Caco-2 (cell line): ENCODE results near the gene ABCF2. TPM values are rescaled to one million over a fixed set of nuclear protein-coding genes. Genes with fewer than 3 reads are reported as not detected.

ENCODE experiments used
- BruUV-seq: library from RNA; stranded (reverse); fragments of 400-500 nt; replicated peaks from 2 replicates; lab custom pipeline; 2021; lab: Mats Ljungman, UMichigan
- CTCF ChIA-PET: fragments of 300-600 bp; sonication (Branson Sonifier 250); formaldehyde crosslinking; loops from one replicate; lab custom pipeline; 2022; ENCODE audit warnings: antibody characterized with exemption; lab: Charles Lee
- POLR2A ChIA-PET: fragments of 300-600 bp; sonication (Branson Sonifier 250); formaldehyde crosslinking; loops from one replicate; lab custom pipeline; 2022; ENCODE audit warnings: antibody characterized with exemption; lab: Charles Lee
- DNase-seq, 2 experiments: peaks; one replicate each; pipeline versions ENCODE4 v3.0.0 to v3.0.0-alpha.2; 2020 to 2022
- H3K27me3 ChIP-seq: replicated peaks from 2 replicates; pipeline ENCODE4 v1.6.0; 2011; ENCODE audit warnings: low read length; ENCODE audit not compliant: control insufficient read depth, insufficient read depth
- H3K36me3 ChIP-seq: 2 replicates; pipeline ENCODE4 v1.5.1; 2011; ENCODE audit warnings: low read length; ENCODE audit not compliant: control insufficient read depth, insufficient read depth
- H3K4me1 ChIP-seq: fragments of 250-450 bp; sonication (Bioruptor Pico); 2 replicates; pipeline ENCODE4 v1.5.1; 2020; ENCODE audit warnings: mild to moderate bottlenecking
- H3K4me3 ChIP-seq: 2 replicates; pipeline ENCODE4 v1.5.1; 2011; ENCODE audit warnings: low read depth, mild to moderate bottlenecking, control low read depth, low read length
- H3K9me3 ChIP-seq: fragments of 250-450 bp; sonication (Bioruptor Pico); 2 replicates; pipeline ENCODE4 v1.5.1; 2020; ENCODE audit warnings: mild to moderate bottlenecking, moderate library complexity
- H3K27ac Mint-ChIP-seq: one replicate; pipeline ENCODE4 v1.8.0; 2022; ENCODE audit warnings: mixed read lengths; ENCODE audit not compliant: unreplicated experiment
- H3K27me3 Mint-ChIP-seq: one replicate; pipeline ENCODE4 v1.8.0; 2022; ENCODE audit warnings: mixed read lengths; ENCODE audit not compliant: insufficient read depth, unreplicated experiment
- H3K36me3 Mint-ChIP-seq: one replicate; pipeline ENCODE4 v1.8.0; 2022; ENCODE audit warnings: mild to moderate bottlenecking, mixed read lengths; ENCODE audit not compliant: insufficient read depth, unreplicated experiment
- H3K4me1 Mint-ChIP-seq: one replicate; pipeline ENCODE4 v1.8.0; 2022; ENCODE audit warnings: low read depth, mixed read lengths; ENCODE audit not compliant: unreplicated experiment
- H3K4me3 Mint-ChIP-seq: one replicate; pipeline ENCODE4 v1.8.0; 2022; ENCODE audit warnings: mild to moderate bottlenecking, moderate library complexity, mixed read lengths; ENCODE audit not compliant: unreplicated experiment
- H3K9me3 Mint-ChIP-seq: one replicate; pipeline ENCODE4 v1.8.0; 2022; ENCODE audit warnings: mixed read lengths; ENCODE audit not compliant: unreplicated experiment
- intact Hi-C: fragments of 100-400 bp; cut with micrococcal nuclease; formaldehyde crosslinking; loops from one replicate; pipeline ENCODE4 v1.10.0; 2022; ENCODE audit not compliant: unreplicated experiment
- total RNA-seq: library from RNA; stranded (reverse); gene quantifications from 2 replicates; pipeline ENCODE4 v1.2.3, GENCODE V29; 2022
- TF ChIP-seq, protein P1 (sequence below), 2 experiments: fragments of 200-600 bp in 1 of 2; IDR thresholded peaks; 1 replicate in 1 of 2; 2 replicates in 1 of 2; pipeline versions ENCODE4 v1.5.1 to v1.8.0; 2011 to 2022; ENCODE audit warnings: antibody characterized with exemption in 1 of 2, control low read depth in 1 of 2, inconsistent platforms in 1 of 2, low read depth in 1 of 2, low read length in 1 of 2, mild to moderate bottlenecking in 1 of 2, moderate library complexity in 1 of 2; ENCODE audit not compliant: insufficient read depth in 1 of 2, severe bottlenecking in 1 of 2, unreplicated experiment in 1 of 2

Gene ABCF2
- total RNA-seq, 1 experiment from 2014 or later = 57.8 TPM

- H3K4me3 Mint-ChIP-seq = no peak overlapping the region
- Histone ChIP-seq H3K9me3 (no peaks in the 10 kb centered on the region), H3K36me3 (no peaks in the 10 kb centered on the region), H3K4me3 (no peak overlapping the region), H3K4me1 (no peaks in the 10 kb centered on the region), H3K27me3 (no peaks in the 10 kb centered on the region)
- DNase-seq = no peak
- no peak overlapping the region for H3K27ac Mint-ChIP-seq
- peaks cover 30% of the 10 kb centered on the region for H3K27me3 Mint-ChIP-seq
- BruUV-seq = no TSS peak
- CTCF ChIA-PET = no interaction called here
- intact Hi-C loops = no loop called here
- no peaks in the 10 kb centered on the region for H3K9me3 Mint-ChIP-seq
- H3K4me1 Mint-ChIP-seq = no peaks in the 10 kb centered on the region
- POLR2A ChIA-PET = no interaction called here
- TF ChIP-seq, protein P1, sequence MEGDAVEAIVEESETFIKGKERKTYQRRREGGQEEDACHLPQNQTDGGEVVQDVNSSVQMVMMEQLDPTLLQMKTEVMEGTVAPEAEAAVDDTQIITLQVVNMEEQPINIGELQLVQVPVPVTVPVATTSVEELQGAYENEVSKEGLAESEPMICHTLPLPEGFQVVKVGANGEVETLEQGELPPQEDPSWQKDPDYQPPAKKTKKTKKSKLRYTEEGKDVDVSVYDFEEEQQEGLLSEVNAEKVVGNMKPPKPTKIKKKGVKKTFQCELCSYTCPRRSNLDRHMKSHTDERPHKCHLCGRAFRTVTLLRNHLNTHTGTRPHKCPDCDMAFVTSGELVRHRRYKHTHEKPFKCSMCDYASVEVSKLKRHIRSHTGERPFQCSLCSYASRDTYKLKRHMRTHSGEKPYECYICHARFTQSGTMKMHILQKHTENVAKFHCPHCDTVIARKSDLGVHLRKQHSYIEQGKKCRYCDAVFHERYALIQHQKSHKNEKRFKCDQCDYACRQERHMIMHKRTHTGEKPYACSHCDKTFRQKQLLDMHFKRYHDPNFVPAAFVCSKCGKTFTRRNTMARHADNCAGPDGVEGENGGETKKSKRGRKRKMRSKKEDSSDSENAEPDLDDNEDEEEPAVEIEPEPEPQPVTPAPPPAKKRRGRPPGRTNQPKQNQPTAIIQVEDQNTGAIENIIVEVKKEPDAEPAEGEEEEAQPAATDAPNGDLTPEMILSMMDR (IDR thresholded peaks at IDR 0.05; ENCODE audit: insufficient read depth in 1 of 2, low read depth in 1 of 2, low read length in 1 of 2, severe bottlenecking in 1 of 2, unreplicated experiment in 1 of 2) = no peak
- H3K36me3 Mint-ChIP-seq = no peaks in the 10 kb centered on the region
These were observed 34.5 kb upstream of the ABCF2 start for GRCh38 chr7:151261529-151261928.

DNA sequence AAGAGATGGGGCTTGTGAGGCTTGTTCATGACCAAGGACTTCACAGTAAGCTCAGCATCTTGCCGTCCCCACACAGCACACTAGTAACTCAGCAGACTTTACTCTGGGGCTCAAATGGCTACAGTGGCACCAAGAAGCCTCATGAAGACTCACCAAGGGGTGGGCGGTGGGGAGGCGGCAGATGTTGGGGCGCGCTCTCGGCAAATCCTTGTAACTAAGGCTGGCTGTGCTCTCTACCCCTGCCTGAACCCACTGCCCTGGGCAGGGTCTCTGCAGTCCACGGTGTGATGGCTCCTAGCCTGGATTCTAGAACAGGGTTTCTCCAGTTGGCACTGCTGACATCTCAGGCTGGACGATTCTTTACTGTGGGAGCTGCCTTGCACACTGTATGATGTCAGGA is 33.9 kb upstream of the ABCF2 start:
- BruUV-seq = no TSS peak
- no peaks in the 10 kb centered on the region for H3K36me3 Mint-ChIP-seq
- no peaks in the 10 kb centered on the region for H3K4me1 ChIP-seq
- H3K27me3 Mint-ChIP-seq = peaks cover 29% of the 10 kb centered on the region
- no peaks in the 10 kb centered on the region for H3K4me1 Mint-ChIP-seq
- ChIA-PET POLR2A (no interaction called here), CTCF (no interaction called here)
- H3K9me3 Mint-ChIP-seq = no peaks in the 10 kb centered on the region
- no peaks in the 10 kb centered on the region for H3K36me3 ChIP-seq
- intact Hi-C loops = no loop called here
- no peak overlapping the region for H3K4me3 Mint-ChIP-seq
- TF ChIP-seq, protein P1 (IDR thresholded peaks at IDR 0.05; ENCODE audit: insufficient read depth in 1 of 2, low read depth in 1 of 2, low read length in 1 of 2, severe bottlenecking in 1 of 2, unreplicated experiment in 1 of 2) = no peak
- DNase-seq = no peak
- H3K27me3 ChIP-seq = no peaks in the 10 kb centered on the region
- H3K4me3 ChIP-seq = no peak overlapping the region
- no peaks in the 10 kb centered on the region for H3K9me3 ChIP-seq
- H3K27ac Mint-ChIP-seq = no peak overlapping the region

DNA sequence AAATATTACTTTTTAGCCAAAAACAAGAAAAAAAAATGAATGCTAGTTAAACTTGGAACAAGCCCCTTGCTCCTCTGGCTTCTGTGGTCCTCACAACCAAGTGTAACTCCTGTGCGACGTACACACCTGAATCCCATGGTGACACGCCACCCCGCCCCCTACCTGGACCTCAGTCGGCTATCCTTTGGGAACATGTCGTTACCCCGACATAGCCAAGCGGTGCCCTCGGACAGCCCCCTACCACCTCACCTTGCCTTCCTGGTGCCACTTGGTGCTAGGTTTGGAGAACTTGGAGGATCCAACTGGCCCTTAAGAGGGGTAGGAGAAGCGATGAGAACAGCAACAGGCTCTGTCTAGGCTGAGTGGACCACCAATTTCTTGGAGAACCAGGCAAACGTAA is 33.5 kb upstream of the ABCF2 start:
- Histone ChIP-seq H3K27me3 (no peaks in the 10 kb centered on the region), H3K4me1 (no peaks in the 10 kb centered on the region), H3K36me3 (no peaks in the 10 kb centered on the region), H3K4me3 (no peak overlapping the region), H3K9me3 (no peaks in the 10 kb centered on the region)
- Mint-ChIP-seq H3K4me3 (no peak overlapping the region), H3K36me3 (no peaks in the 10 kb centered on the region), H3K9me3 (no peaks in the 10 kb centered on the region), H3K27me3 (peaks cover 31% of the 10 kb centered on the region), H3K4me1 (no peaks in the 10 kb centered on the region), H3K27ac (no peak overlapping the region)
- no peak for DNase-seq
- TF ChIP-seq, protein P1 (IDR thresholded peaks at IDR 0.05; ENCODE audit: insufficient read depth in 1 of 2, low read depth in 1 of 2, low read length in 1 of 2, severe bottlenecking in 1 of 2, unreplicated experiment in 1 of 2) = no peak
- no TSS peak for BruUV-seq
- intact Hi-C loops = no loop called here
- CTCF ChIA-PET = no interaction called here
- POLR2A ChIA-PET = no interaction called here
